IPS DF 6.9 (cell line): ENCODE measurements around the gene LEFTY1.
"Not testable (repeated sequence)": the region's sequence is repeated elsewhere in the genome, so short reads cannot be mapped to it uniquely, and the experiment has no call there.

Source experiments
- DNase-seq: peaks from one replicate; pipeline ENCODE4 v3.0.0-alpha.2; 2013; ENCODE audit warnings: low read depth, low spot score
- H3K27ac ChIP-seq: one replicate; pipeline ENCODE4 v1.5.1; 2013; ENCODE audit warnings: low read length, control low read depth
- H3K27me3 ChIP-seq: 2 replicates; pipeline ENCODE4 v1.6.1; 2013; ENCODE audit warnings: mild to moderate bottlenecking, low read length; ENCODE audit not compliant: control insufficient read depth, insufficient read depth
- H3K36me3 ChIP-seq: 2 replicates; pipeline ENCODE4 v1.6.1; 2013; ENCODE audit warnings: low read length; ENCODE audit not compliant: control insufficient read depth, insufficient read depth
- H3K4me1 ChIP-seq: 2 replicates; pipeline ENCODE4 v1.6.1; 2013; ENCODE audit warnings: low read length; ENCODE audit not compliant: control insufficient read depth, insufficient read depth
- H3K4me3 ChIP-seq: 2 replicates; pipeline ENCODE4 v1.5.1; 2013; ENCODE audit warnings: mild to moderate bottlenecking, low read length
- H3K9me3 ChIP-seq: 2 replicates; pipeline ENCODE4 v1.6.1; 2013; ENCODE audit warnings: low read length, inconsistent platforms; ENCODE audit not compliant: control insufficient read depth, insufficient read depth
- WGBS: extraction: QIAGEN DNeasy Blood & Tissue Kit; methylation state at CpG from one replicate; pipeline ENCODE4 v1.1.7; 2013; ENCODE audit warnings: mixed read lengths, missing lambda C conversion rate; ENCODE audit not compliant: insufficient read length, insufficient coverage; 5-methylcytosine and 5-hydroxymethylcytosine counted together

LEFTY1 gene

GRCh38 chr1:225888898-225889601 lies at the start of gene LEFTY1:
LEFTY1 (minus strand) TSS chr1:225889146; CDS start chr1:225889066, 80 bp downstream.
- peaks cover 7% of the 10 kb centered on the region for H3K4me1 ChIP-seq
- no CpG with 5 or more reads among the region's 11 CpGs for WGBS
- no peaks in the 10 kb centered on the region for H3K36me3 ChIP-seq
- DNase-seq = no peak
- no peak within 1 kb of the TSS for H3K27ac ChIP-seq
- no peak within 1 kb of the TSS for H3K4me3 ChIP-seq
- H3K9me3 ChIP-seq = no peaks in the 10 kb centered on the region
- H3K27me3 ChIP-seq = no peaks in the 10 kb centered on the region

GRCh38 chr1:225937048-225937968 lies 48.4 kb upstream of the LEFTY1 start:
- Histone ChIP-seq H3K27me3 (no peaks in the 10 kb centered on the region), H3K4me3 (no peak overlapping the region), H3K36me3 (no peaks in the 10 kb centered on the region), H3K4me1 (peaks cover 2% of the 10 kb centered on the region; the same call in 1 of the 2 replicates), H3K9me3 (no peaks in the 10 kb centered on the region), H3K27ac (no peak overlapping the region)
- DNase-seq = no peak
- no CpG with 5 or more reads among the region's 21 CpGs for WGBS

- H3K9me3 ChIP-seq = no peaks in the 10 kb centered on the region
- peaks cover 2% of the 10 kb centered on the region; the same call in 1 of the 2 replicates for H3K4me1 ChIP-seq
- no peaks in the 10 kb centered on the region for H3K36me3 ChIP-seq
- no peak overlapping the region for H3K4me3 ChIP-seq
- no peak overlapping the region for H3K27ac ChIP-seq
- no peak for DNase-seq
- WGBS = no CpG with 5 or more reads among the region's 3 CpGs
- no peaks in the 10 kb centered on the region for H3K27me3 ChIP-seq
Measured at GRCh38 chr1:225936523-225936922, 47.6 kb upstream of the LEFTY1 start.

- not testable (repeated sequence) for H3K4me3 ChIP-seq, DNase-seq, H3K36me3 ChIP-seq, H3K4me1 ChIP-seq, H3K9me3 ChIP-seq, H3K27ac ChIP-seq, H3K27me3 ChIP-seq
- WGBS = no CpG with 5 or more reads among the region's 8 CpGs
Measured at GRCh38 chr1:225936086-225936485, 47.1 kb upstream of the LEFTY1 start.

GRCh38 chr1:225934711-225935110 lies 45.8 kb upstream of the LEFTY1 start:
- DNase-seq = no peak
- Histone ChIP-seq H3K36me3 (no peaks in the 10 kb centered on the region), H3K27me3 (no peaks in the 10 kb centered on the region), H3K4me3 (no peak overlapping the region), H3K9me3 (no peaks in the 10 kb centered on the region), H3K27ac (no peak overlapping the region), H3K4me1 (no peaks in the 10 kb centered on the region)
- WGBS = no CpG with 5 or more reads among the region's 5 CpGs

- no peak for DNase-seq
- H3K27me3 ChIP-seq = no peaks in the 10 kb centered on the region
- no peaks in the 10 kb centered on the region for H3K9me3 ChIP-seq
- WGBS = 100% methylated on average over 1 of the region's 2 CpGs
- no peaks in the 10 kb centered on the region for H3K4me1 ChIP-seq
- H3K36me3 ChIP-seq = no peaks in the 10 kb centered on the region
- no peak overlapping the region for H3K27ac ChIP-seq
- H3K4me3 ChIP-seq = no peak overlapping the region
Measured at GRCh38 chr1:225933072-225933471, 44.1 kb upstream of the LEFTY1 start.

GRCh38 chr1:225931270-225932136 lies 42.6 kb upstream of the LEFTY1 start:
- Histone ChIP-seq H3K27me3 (no peaks in the 10 kb centered on the region), H3K9me3 (no peaks in the 10 kb centered on the region), H3K36me3 (no peaks in the 10 kb centered on the region), H3K27ac (no peak overlapping the region), H3K4me3 (no peak overlapping the region), H3K4me1 (no peaks in the 10 kb centered on the region)
- WGBS = no CpG with 5 or more reads among the region's 5 CpGs
- no peak for DNase-seq

- no CpG with 5 or more reads among the region's 2 CpGs for WGBS
- no peak for DNase-seq
Measured at GRCh38 chr1:225930566-225930965, 41.6 kb upstream of the LEFTY1 start.

GRCh38 chr1:225929462-225929861 lies 40.5 kb upstream of the LEFTY1 start:
- H3K27ac ChIP-seq = not testable (repeated sequence)
- WGBS = no CpG with 5 or more reads among the region's 3 CpGs

More at GRCh38 chr1:225930566-225930965, 41.6 kb upstream of the LEFTY1 start:
- Histone ChIP-seq H3K27ac (no peak overlapping the region), H3K27me3 (no peaks in the 10 kb centered on the region), H3K4me1 (no peaks in the 10 kb centered on the region), H3K9me3 (no peaks in the 10 kb centered on the region), H3K36me3 (no peaks in the 10 kb centered on the region), H3K4me3 (no peak overlapping the region)

More at GRCh38 chr1:225929462-225929861, 40.5 kb upstream of the LEFTY1 start:
- DNase-seq, H3K9me3 ChIP-seq, H3K4me3 ChIP-seq, H3K27me3 ChIP-seq, H3K36me3 ChIP-seq, H3K4me1 ChIP-seq: not testable (repeated sequence)
